ENCODE results near the gene ZNF467. TPM values are rescaled to one million over a fixed set of nuclear protein-coding genes. Genes with fewer than 3 reads are reported as not detected.

Gene ZNF467
- total RNA-seq, 1 donor from 2014 or later, result 6.8 TPM

DNA sequence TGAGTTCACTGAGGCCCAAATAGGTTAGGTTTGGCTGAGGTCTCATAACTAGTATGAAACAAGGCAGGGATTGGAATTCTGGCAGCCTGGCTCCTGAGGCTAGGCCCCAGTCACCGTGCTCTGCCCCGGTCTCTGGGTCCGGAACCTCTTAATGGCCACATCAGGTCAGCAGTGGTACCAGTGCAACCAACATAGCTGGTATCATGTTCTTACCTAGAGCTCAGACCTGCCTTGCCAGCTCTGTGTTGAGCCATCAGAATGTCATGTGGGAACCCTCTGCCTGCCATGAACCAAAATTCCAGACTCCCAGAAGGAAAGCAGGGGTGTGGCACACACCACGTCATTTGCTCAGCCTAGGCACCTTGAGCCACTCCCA is 56.5 kb downstream of the ZNF467 start:
- DNase-seq (ENCODE audit: extremely low read depth, low read depth, low spot score), result no peak

DNA sequence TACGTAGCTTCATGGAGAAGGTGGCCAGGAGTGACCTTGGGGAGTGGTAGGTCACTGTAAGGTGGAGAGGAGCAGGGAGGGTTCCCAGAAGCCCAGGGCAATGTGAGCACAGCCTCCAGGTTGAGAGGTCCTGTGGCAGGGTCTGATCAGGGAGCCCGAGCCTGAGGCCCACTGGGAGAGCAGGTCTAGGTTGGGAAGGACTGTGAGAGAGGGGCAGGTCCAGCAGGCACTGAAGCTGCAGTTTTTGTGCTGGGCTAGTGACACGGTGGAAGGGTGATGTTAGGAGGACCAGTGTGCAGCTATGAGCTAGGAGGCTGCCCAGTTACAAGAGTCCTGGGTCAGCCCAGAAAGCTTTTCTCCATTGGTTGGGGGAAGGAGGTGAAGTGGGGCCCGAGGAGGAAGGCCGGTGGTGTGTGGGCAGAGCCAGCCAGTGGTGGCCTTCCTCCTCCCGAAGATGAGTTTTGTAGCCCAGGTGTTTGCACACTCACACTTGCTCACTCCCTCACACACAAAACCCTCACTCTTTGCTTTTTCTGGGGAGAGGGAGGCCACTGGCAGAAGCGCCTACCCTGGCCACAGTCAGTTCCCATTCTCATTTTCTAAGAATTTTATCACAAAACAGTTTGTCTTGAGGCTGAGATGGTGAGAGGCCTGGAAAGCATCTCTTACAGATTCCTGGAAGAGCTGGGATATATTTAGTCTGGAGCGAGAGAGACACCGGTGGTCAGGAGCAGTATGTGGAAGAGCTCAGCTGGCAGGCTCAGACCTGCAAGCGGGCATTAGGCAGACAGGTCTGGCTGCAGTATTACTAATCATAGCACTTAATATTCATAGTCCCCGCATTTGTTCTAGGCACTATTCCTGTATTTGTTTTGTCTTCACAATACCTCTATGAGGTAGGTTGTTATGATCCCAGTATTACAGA is 57.1 kb downstream of the ZNF467 start:
- DNase-seq (ENCODE audit: extremely low read depth, low read depth, low spot score), result no peak

DNA sequence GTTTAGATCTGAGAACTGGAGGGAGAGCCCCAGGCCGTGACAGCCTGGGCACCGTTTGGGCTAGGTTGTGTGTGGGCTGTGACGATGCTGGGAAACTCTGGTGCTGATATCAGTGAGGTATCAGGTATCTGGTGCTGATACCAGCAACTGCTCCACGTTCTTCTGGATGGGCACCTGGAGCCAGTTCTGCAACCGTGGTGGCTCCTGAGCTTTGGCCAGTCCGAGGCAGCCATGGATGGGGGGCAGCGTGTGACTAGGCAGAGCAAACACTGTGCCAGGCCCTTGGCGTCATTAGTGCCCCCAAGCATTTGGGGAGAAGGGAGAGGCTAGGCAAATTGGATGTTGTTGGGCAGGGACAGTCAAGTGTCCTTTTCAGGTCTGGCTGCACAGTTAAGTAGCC is 57.9 kb downstream of the ZNF467 start:
- no peak for DNase-seq (ENCODE audit: extremely low read depth, low read depth, low spot score)

DNA sequence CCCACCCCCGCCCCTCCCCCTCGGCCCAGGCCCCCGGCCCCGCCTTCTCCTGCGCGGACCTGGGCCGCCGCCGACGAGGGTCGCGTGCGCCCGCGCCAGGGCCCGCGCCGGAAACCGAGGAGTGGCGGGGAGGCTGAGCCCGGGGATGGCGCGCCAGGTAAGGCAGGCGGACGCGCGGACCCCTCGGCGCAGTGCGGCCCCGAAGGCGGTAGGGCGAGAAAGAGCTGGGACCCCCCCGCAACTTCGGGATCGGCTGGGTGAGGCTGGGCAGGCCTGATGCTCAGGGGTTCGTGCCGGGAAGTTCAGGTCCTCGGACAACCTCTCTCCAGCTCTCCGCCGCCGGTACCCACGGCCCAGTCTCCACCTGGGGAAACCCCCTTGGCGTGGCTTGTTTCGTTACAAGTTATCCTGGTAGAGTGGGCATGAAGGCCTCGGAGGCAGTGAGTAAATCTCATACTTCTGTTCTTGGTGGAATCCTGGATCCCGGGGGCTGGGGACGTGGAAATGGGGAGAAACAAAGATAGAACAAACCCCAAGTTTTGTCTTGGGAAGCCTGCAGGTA is 58.4 kb downstream of the ZNF467 start:
- DNase-seq (ENCODE audit: extremely low read depth, low read depth, low spot score), result no peak

Other genes with a start within 250 kb of the ZNF467 start
- 9.5 and 18.1 TPM in 2 replicates for gene ZNF862, start 64.8 kb upstream of the ZNF467 start, total RNA-seq
- 29.1 and 39.7 TPM in 2 replicates for gene ATP6V0E2, start 100.4 kb upstream of the ZNF467 start, total RNA-seq